ENCODE results near the gene ST3GAL6. TPM values are rescaled to one million over a fixed set of nuclear protein-coding genes. Genes with fewer than 3 reads are reported as not detected.

Gene ST3GAL6
- total and polyA plus RNA-seq, 2 of the 13 experiments (the other 11 are each of a cell fraction or from before 2014, with no cell fraction given) = 17.5 to 23.2 TPM

GRCh38 chr3:98761643-98762229, 1.4 kb upstream of the ST3GAL6 start:
- ATAC-seq = no peak
- no TSS peak for BruUV-seq (replicated peaks)

GRCh38 chr3:98763819-98764418, 779 bp downstream of the ST3GAL6 start:
- intact Hi-C loops (cut with micrococcal nuclease; ENCODE audit: unreplicated experiment) = no loop called here

More at GRCh38 chr3:98761643-98762229, 1.4 kb upstream of the ST3GAL6 start:
- Histone ChIP-seq H3K27me3 (ENCODE audit: control insufficient read depth in 1 of 2, insufficient read depth in 2 of 2, low read length in 2 of 2) (no peaks in the 10 kb centered on the region), H3K4me2 (ENCODE audit: low read depth, low read length) (no peak overlapping the region), H3K9ac (ENCODE audit: insufficient read depth, low read depth, low read length) (no peak overlapping the region), H3K4me3 (replicated peaks in 1 of 3; ENCODE audit: insufficient read depth in 1 of 3, low read depth in 2 of 3, low read length in 3 of 3) (no peak overlapping the region), H3K9me3 (ENCODE audit: low read length) (no peaks in the 10 kb centered on the region), H2AFZ (ENCODE audit: low read length) (no peak overlapping the region), H3K27ac (ENCODE audit: extremely low read length, insufficient read depth, low read length) (no peak overlapping the region), H4K20me1 (ENCODE audit: insufficient read depth, low read length) (no peaks in the 10 kb centered on the region; the same call in 1 of the 2 replicates), H3K79me2 (ENCODE audit: insufficient read depth, low read length) (peaks cover 22% of the 10 kb centered on the region), H3K36me3 (replicated peaks in 1 of 2; ENCODE audit: control insufficient read depth in 1 of 2, insufficient read depth in 2 of 2, low read length in 2 of 2) (peaks cover 2 to 16% of the 10 kb centered on the region in 2 experiments; a peak in 4 of 5 replicates), H3K4me1 (ENCODE audit: insufficient read depth, low read length) (no peaks in the 10 kb centered on the region)
- DNase-seq (ENCODE audit: low spot score) (no peak), FAIRE-seq (no peak)
- ChIA-PET POLR2A (no interaction called here), CTCF (ENCODE audit: low intra/inter-chr PET ratio, low total read pairs) (no interaction called here)
- intact Hi-C loops (cut with micrococcal nuclease; ENCODE audit: unreplicated experiment) = no loop called here
- WGBS (ENCODE audit: low lambda C conversion rate) = 97% methylated on average over 2 of the region's 2 CpGs
- in situ Hi-C loops (cut with HindIII; ENCODE audit: extremely low pct_ligation_motif_present, low pct_unique_long_range_greater_than_20kb) = no loop called here
- TF ChIP-seq ZNF678 (CRISPR knock-in tag; IDR thresholded peaks at IDR 0.05) = no peak
- no peak for TF ChIP-seq DR1 (CRISPR knock-in tag; IDR thresholded peaks at IDR 0.05)

More at GRCh38 chr3:98763819-98764418, 779 bp downstream of the ST3GAL6 start:
- ChIA-PET CTCF (ENCODE audit: low intra/inter-chr PET ratio, low total read pairs) (no interaction called here), POLR2A (interaction anchor here (0.7 kb wide), 1 partner anchor 13 kb away, joined by 3 read pairs; no protein-coding TSS in a partner anchor)
- no peak for ATAC-seq
- Histone ChIP-seq H3K4me3 (replicated peaks in 1 of 3; ENCODE audit: insufficient read depth in 1 of 3, low read depth in 2 of 3, low read length in 3 of 3) (no peak overlapping the region), H3K4me1 (ENCODE audit: insufficient read depth, low read length) (no peaks in the 10 kb centered on the region), H4K20me1 (ENCODE audit: insufficient read depth, low read length) (no peaks in the 10 kb centered on the region; the same call in 1 of the 2 replicates), H3K79me2 (ENCODE audit: insufficient read depth, low read length) (peaks cover 20% of the 10 kb centered on the region), H3K36me3 (replicated peaks in 1 of 2; ENCODE audit: control insufficient read depth in 1 of 2, insufficient read depth in 2 of 2, low read length in 2 of 2) (peaks cover 0 to 8% of the 10 kb centered on the region in 2 experiments; a peak in 2 of 5 replicates), H3K4me2 (ENCODE audit: low read depth, low read length) (no peak overlapping the region), H3K27me3 (ENCODE audit: control insufficient read depth in 1 of 2, insufficient read depth in 2 of 2, low read length in 2 of 2) (no peaks in the 10 kb centered on the region), H3K9ac (ENCODE audit: insufficient read depth, low read depth, low read length) (no peak overlapping the region), H3K27ac (ENCODE audit: extremely low read length, insufficient read depth, low read length) (no peak overlapping the region), H2AFZ (ENCODE audit: low read length) (no peak overlapping the region), H3K9me3 (ENCODE audit: low read length) (no peaks in the 10 kb centered on the region)
- TF ChIP-seq MAFK (conservative IDR thresholded peaks at IDR 0.05 in 1 of 2, IDR thresholded peaks at IDR 0.05 in 1 of 2; ENCODE audit: low read length in 2 of 2) = peak; percentile 47 to 60; a peak in 3 of 4 replicates
- no peak for TF ChIP-seq ZMAT5 (CRISPR knock-in tag; IDR thresholded peaks at IDR 0.05; ENCODE audit: borderline replicate concordance, low read depth)
- no peak for TF ChIP-seq NR0B2 (CRISPR knock-in tag; IDR thresholded peaks at IDR 0.05)
- no peak for TF ChIP-seq ZFP41 (CRISPR knock-in tag; IDR thresholded peaks at IDR 0.05; ENCODE audit: borderline replicate concordance)
- TF ChIP-seq PATZ1 (CRISPR knock-in tag; IDR thresholded peaks at IDR 0.05) = no peak
- peak; percentile 32; the same call in 1 of the 2 replicates for TF ChIP-seq MAFF (IDR thresholded peaks at IDR 0.05; ENCODE audit: low read depth, low read length)
- TF ChIP-seq SP5 (CRISPR knock-in tag; IDR thresholded peaks at IDR 0.05; ENCODE audit: borderline replicate concordance, low read depth) = no peak
- no peak for TF ChIP-seq BCL6 (CRISPR knock-in tag; IDR thresholded peaks at IDR 0.05)
- no peak for TF ChIP-seq KAT8 (CRISPR knock-in tag; IDR thresholded peaks at IDR 0.05)
- no peak for TF ChIP-seq REXO4 (CRISPR knock-in tag; IDR thresholded peaks at IDR 0.05; ENCODE audit: borderline replicate concordance)
- in situ Hi-C loops (cut with HindIII; ENCODE audit: extremely low pct_ligation_motif_present, low pct_unique_long_range_greater_than_20kb) = no loop called here
- FAIRE-seq = no peak
- WGBS (ENCODE audit: low lambda C conversion rate) = 93% methylated on average over 5 of the region's 5 CpGs
- no TSS peak for BruUV-seq (replicated peaks)
- no peak for DNase-seq (ENCODE audit: low spot score)
